T-helper 2 cell treated with Interferon-gamma antibody and Interleukin-4, amounts not matched to agents 5 μg/mL and 100 μg/mL, for 36 hours (primary cell): ENCODE results near the gene KRTAP25-1.

Source experiments
- DNase-seq: peaks from one replicate; pipeline ENCODE4 v3.0.0; 2021; ENCODE audit warnings: low spot score
- H3K27ac Mint-ChIP-seq: one replicate; pipeline ENCODE4 v1.8.0; 2021; ENCODE audit warnings: mild to moderate bottlenecking, mixed read lengths
- H3K27me3 Mint-ChIP-seq: one replicate; pipeline ENCODE4 v1.8.0; 2021; ENCODE audit warnings: low read depth, mixed read lengths
- H3K36me3 Mint-ChIP-seq: one replicate; pipeline ENCODE4 v1.8.0; 2021; ENCODE audit warnings: low read depth, mixed read lengths
- H3K4me1 Mint-ChIP-seq: one replicate; pipeline ENCODE4 v1.8.0; 2021; ENCODE audit warnings: low read depth, mixed read lengths
- H3K4me3 Mint-ChIP-seq: one replicate; pipeline ENCODE4 v1.8.0; 2022; ENCODE audit warnings: mild to moderate bottlenecking, moderate library complexity, mixed read lengths
- H3K9me3 Mint-ChIP-seq: one replicate; pipeline ENCODE4 v1.8.0; 2021; ENCODE audit warnings: mixed read lengths

The KRTAP25-1 gene

DNA sequence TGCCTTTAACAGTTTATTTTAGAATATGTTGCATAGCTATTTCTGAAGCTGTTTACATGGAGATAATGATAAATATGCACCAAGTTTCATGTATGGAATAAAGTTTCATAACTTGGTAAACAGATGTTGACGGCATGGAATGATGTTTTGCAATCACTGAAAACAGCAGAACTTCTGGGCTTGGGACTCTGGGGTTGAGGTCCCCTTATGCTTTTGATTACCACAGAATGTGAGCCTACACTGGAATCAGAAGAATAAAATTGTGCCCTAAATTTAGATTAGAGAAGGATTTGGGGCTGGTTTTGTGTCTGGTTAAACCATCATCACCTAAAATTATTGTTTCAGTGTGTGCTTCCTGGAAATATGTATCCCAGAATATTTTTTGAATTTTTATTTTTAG is 17.7 kb downstream of the KRTAP25-1 start:
- H3K4me3 Mint-ChIP-seq: no peak overlapping the region
- no peaks in the 10 kb centered on the region for H3K4me1 Mint-ChIP-seq

GRCh38 chr21:30271156-30271555 is 18.2 kb downstream of the KRTAP25-1 start:
- no peak for DNase-seq
- Mint-ChIP-seq H3K9me3 (no peaks in the 10 kb centered on the region), H3K4me1 (no peaks in the 10 kb centered on the region), H3K36me3 (no peaks in the 10 kb centered on the region), H3K27me3 (no peaks in the 10 kb centered on the region), H3K27ac (no peak overlapping the region), H3K4me3 (no peak overlapping the region)

More for the DNA sequence above, 17.7 kb downstream of the KRTAP25-1 start:
- DNase-seq: no peak
- Mint-ChIP-seq H3K27ac (no peak overlapping the region), H3K27me3 (no peaks in the 10 kb centered on the region), H3K36me3 (no peaks in the 10 kb centered on the region), H3K9me3 (no peaks in the 10 kb centered on the region)

DNA sequence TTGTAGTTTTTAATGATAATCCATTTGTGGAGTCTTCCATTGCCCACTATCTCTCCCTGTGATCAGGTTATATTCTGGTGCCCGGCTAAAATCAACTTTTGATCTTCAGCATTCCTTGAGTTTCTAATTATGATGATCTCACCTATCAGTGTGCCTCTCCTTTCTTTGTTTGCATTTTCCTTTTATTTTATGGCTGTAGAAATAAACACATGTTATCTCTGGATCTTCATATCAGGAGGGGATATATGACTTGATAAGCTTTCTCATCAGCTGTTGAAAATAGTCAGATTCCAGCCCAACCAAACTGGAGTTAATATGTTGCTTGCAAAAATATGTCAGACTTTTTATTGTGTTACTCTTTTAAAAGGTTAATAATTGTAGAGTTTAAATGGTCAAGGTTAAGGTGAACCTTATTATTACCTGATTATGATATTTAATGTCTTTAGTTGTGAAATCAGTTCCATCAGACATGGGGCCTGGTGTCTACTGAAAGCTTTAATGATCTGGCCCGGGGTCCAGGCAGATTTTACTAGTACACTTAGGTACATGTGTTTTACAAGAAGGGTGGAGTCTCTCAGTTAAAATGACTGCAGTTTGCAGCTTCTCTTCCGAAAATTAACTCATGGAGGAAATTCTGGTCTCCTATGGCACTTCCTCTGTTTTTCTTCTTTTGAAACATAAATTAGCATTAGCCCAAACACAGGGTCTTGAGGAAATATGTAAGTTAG is 19.3 kb downstream of the KRTAP25-1 start:
- Mint-ChIP-seq H3K4me3 (no peak overlapping the region), H3K4me1 (no peaks in the 10 kb centered on the region), H3K36me3 (no peaks in the 10 kb centered on the region), H3K9me3 (no peaks in the 10 kb centered on the region), H3K27me3 (no peaks in the 10 kb centered on the region), H3K27ac (no peak overlapping the region)
- no peak for DNase-seq

DNA sequence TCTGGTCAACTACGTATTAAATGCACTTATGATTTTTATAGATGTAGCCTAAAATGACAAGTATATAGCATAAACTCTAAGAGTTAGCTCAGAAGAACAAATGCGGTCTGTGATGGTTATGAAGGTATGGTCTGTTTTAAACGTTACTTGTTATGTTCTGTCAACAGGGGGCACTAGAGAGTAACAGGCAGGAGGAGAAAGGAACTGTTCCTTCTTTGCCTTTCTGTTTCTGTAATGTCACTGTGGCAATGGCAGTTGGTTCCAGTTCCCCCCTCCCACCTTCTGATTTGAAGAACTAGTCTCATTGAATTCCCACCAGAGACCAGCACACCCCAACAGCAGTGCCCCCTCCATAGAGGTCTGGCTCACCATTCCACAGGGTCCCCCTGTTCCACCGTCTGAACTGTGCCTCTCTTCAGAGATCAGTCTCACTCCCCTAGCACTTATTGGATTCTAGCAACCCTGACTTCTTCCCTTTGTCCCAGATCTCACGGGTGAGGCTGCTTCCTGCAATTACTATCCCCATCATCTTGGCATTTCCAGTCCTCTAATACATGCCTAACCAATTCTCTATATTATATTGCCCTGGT is 20.6 kb downstream of the KRTAP25-1 start:
- Mint-ChIP-seq H3K4me1 (no peaks in the 10 kb centered on the region), H3K27ac (no peak overlapping the region), H3K4me3 (no peak overlapping the region), H3K27me3 (no peaks in the 10 kb centered on the region), H3K36me3 (no peaks in the 10 kb centered on the region), H3K9me3 (no peaks in the 10 kb centered on the region)
- no peak for DNase-seq

DNA sequence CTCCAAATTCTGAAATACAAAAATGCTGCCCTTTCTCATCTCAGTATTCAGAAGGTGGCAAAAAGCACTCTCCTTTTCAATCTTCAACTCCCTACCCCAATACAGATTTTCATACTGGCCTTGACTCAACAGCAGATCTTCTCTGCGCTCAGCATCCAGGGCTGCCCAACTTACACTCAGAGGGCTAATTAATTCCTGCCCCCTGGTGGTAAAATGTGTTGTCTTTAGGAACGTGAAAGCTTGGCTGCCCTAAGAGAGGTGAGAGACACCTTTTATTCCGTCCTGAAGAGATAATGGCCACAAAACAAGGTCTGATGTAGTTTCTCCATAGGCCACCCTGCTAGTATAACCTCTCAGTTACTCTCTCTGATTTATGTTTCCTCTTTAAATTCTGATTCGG is 31.5 kb downstream of the KRTAP25-1 start:
- Mint-ChIP-seq H3K36me3 (no peaks in the 10 kb centered on the region), H3K9me3 (no peaks in the 10 kb centered on the region), H3K4me3 (no peak overlapping the region), H3K4me1 (no peaks in the 10 kb centered on the region), H3K27ac (no peak overlapping the region), H3K27me3 (no peaks in the 10 kb centered on the region)
- DNase-seq: no peak

DNA sequence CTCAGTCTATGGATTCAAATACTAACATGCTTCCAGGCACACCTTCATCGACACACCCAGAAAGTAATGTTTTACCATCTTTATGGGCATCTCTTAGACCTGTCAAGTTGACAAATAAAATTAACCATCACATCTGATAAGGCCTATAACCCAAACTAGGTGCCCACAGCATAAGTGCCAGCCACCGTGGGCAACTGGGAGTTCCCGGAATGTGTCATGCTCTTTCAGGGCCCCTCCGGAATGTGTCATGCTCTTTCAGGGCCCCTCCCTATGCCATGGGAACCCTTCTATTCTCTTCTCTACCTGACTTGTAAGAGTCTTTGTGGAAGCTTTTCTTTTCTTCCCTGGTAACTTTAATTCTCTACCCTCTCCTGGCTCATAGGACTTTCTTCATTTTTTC is 33.2 kb downstream of the KRTAP25-1 start:
- no peak for DNase-seq
- Mint-ChIP-seq H3K27me3 (no peaks in the 10 kb centered on the region), H3K36me3 (no peaks in the 10 kb centered on the region), H3K9me3 (no peaks in the 10 kb centered on the region), H3K27ac (no peak overlapping the region), H3K4me3 (no peak overlapping the region), H3K4me1 (no peaks in the 10 kb centered on the region)

GRCh38 chr21:30255679-30256078 is 33.6 kb downstream of the KRTAP25-1 start:
- Mint-ChIP-seq H3K4me1 (no peaks in the 10 kb centered on the region), H3K9me3 (no peaks in the 10 kb centered on the region), H3K36me3 (no peaks in the 10 kb centered on the region), H3K27ac (no peak overlapping the region), H3K27me3 (no peaks in the 10 kb centered on the region), H3K4me3 (no peak overlapping the region)
- DNase-seq: no peak

- Mint-ChIP-seq H3K4me1 (no peaks in the 10 kb centered on the region), H3K36me3 (no peaks in the 10 kb centered on the region), H3K27me3 (no peaks in the 10 kb centered on the region), H3K4me3 (no peak overlapping the region), H3K27ac (no peak overlapping the region), H3K9me3 (no peaks in the 10 kb centered on the region)
- DNase-seq: no peak
Observed at GRCh38 chr21:30251781-30252180, 37.5 kb downstream of the KRTAP25-1 start.

DNA sequence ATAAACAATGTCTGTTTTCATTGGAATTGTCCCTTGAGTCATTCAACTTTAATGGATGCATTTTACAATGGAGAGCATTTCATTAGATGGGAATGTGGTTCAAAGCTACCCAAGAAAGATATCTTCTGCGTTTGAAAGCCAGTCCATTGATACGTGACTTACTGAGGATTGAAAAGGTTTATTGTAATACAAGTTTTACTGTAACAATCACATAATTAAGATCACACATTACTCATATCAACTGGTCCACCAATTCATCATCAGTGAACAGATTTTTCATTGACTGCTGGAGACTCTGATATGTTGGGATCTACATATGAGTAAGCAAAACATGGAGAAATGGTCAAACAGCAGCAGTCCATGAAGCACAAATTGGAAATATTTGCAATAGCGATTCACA is 39.4 kb downstream of the KRTAP25-1 start:
- Mint-ChIP-seq H3K4me1 (no peaks in the 10 kb centered on the region), H3K36me3 (no peaks in the 10 kb centered on the region), H3K27ac (no peak overlapping the region), H3K9me3 (no peaks in the 10 kb centered on the region), H3K27me3 (no peaks in the 10 kb centered on the region), H3K4me3 (no peak overlapping the region)
- no peak for DNase-seq

- H3K36me3 Mint-ChIP-seq: no peaks in the 10 kb centered on the region
- DNase-seq: no peak
- no peak overlapping the region for H3K27ac Mint-ChIP-seq
- H3K9me3 Mint-ChIP-seq: no peaks in the 10 kb centered on the region
- H3K27me3 Mint-ChIP-seq: no peaks in the 10 kb centered on the region
- H3K4me1 Mint-ChIP-seq: no peaks in the 10 kb centered on the region
- no peak overlapping the region for H3K4me3 Mint-ChIP-seq
Observed at GRCh38 chr21:30248844-30249243, 40.5 kb downstream of the KRTAP25-1 start.

GRCh38 chr21:30245061-30245460 is 44.3 kb downstream of the KRTAP25-1 start:
- H3K9me3 Mint-ChIP-seq: no peaks in the 10 kb centered on the region
- H3K4me3 Mint-ChIP-seq: no peak overlapping the region
- DNase-seq: no peak
- H3K36me3 Mint-ChIP-seq: no peaks in the 10 kb centered on the region
- no peak overlapping the region for H3K27ac Mint-ChIP-seq
- no peaks in the 10 kb centered on the region for H3K27me3 Mint-ChIP-seq
- no peaks in the 10 kb centered on the region for H3K4me1 Mint-ChIP-seq

DNA sequence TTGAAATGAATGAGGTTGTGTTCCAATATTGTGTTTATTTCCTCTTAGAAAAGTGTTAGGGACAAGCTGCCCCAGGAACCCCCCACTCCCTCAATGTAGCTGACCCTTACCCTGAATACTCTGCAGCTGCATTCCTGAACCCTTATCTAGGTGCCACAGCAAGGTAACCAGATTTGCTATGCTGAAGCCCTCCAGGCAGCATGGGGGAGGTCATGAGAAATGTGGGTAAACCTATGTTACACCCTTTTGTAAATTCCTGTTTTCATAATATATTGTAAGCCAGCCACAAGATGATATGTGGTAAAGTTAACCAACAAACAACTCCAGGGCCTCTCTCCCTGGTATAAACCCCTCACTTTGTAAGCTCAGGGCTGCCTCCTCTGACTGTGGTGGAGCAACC is 45.6 kb downstream of the KRTAP25-1 start:
- no peaks in the 10 kb centered on the region for H3K27me3 Mint-ChIP-seq
- H3K4me1 Mint-ChIP-seq: no peaks in the 10 kb centered on the region
- no peaks in the 10 kb centered on the region for H3K9me3 Mint-ChIP-seq
- no peaks in the 10 kb centered on the region for H3K36me3 Mint-ChIP-seq
- H3K27ac Mint-ChIP-seq: no peak overlapping the region
- H3K4me3 Mint-ChIP-seq: no peak overlapping the region
- DNase-seq: no peak

GRCh38 chr21:30240661-30241060 is 48.7 kb downstream of the KRTAP25-1 start:
- Mint-ChIP-seq H3K9me3 (no peaks in the 10 kb centered on the region), H3K27me3 (no peaks in the 10 kb centered on the region), H3K4me1 (no peaks in the 10 kb centered on the region), H3K27ac (no peak overlapping the region), H3K4me3 (no peak overlapping the region), H3K36me3 (no peaks in the 10 kb centered on the region)
- no peak for DNase-seq
